GM21390 (cell line): ENCODE results near the gene RGS18.
"Not testable (repeated sequence)": the region's sequence is repeated elsewhere in the genome, so short reads cannot be mapped to it uniquely, and the experiment has no call there.

Source experiments
- ATAC-seq: cut with Tn5 transposase; IDR thresholded peaks from one replicate; pipeline ENCODE4 v1.9.1; 2021; ENCODE audit not compliant: unreplicated experiment

The RGS18 gene

DNA sequence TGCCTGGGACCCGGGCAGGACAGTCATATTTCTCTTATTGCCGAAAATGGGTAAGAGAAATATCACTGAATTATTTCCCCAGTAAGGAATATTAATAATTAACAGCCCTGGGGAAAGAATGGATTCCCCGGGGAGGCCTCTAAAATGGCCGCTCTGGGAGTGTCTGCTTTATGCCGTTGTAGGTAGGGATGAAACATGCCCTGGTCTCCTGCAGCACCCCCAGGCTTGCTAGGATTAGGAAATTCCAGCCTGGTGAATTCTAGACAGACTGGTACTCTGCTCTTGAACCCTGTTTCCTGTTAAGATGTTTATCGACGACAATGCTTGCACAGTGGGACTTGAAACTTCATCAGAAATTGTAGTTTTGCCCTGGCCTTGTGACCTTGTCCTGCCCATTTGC, 6.7 kb downstream of the RGS18 start:
- ATAC-seq, result not testable (repeated sequence)

DNA sequence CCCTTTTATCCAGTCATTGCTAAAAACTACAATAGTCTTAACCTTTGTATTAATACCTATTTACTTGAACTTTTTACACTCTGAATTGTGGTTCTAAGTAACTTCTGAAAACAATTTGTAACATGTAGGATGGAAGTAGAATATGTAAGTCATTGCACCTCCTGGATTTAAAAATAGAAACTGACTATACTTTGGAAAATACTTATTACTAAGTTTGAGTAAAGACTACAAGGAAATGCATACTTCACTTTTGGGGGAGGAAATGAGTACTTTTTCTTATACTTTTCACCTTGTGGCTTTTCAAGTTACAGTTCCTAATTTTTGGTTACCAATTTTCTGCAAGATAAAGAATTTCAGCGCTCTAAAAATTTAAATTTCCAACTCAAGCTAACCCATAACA, 8.7 kb downstream of the RGS18 start:
- no peak for ATAC-seq

DNA sequence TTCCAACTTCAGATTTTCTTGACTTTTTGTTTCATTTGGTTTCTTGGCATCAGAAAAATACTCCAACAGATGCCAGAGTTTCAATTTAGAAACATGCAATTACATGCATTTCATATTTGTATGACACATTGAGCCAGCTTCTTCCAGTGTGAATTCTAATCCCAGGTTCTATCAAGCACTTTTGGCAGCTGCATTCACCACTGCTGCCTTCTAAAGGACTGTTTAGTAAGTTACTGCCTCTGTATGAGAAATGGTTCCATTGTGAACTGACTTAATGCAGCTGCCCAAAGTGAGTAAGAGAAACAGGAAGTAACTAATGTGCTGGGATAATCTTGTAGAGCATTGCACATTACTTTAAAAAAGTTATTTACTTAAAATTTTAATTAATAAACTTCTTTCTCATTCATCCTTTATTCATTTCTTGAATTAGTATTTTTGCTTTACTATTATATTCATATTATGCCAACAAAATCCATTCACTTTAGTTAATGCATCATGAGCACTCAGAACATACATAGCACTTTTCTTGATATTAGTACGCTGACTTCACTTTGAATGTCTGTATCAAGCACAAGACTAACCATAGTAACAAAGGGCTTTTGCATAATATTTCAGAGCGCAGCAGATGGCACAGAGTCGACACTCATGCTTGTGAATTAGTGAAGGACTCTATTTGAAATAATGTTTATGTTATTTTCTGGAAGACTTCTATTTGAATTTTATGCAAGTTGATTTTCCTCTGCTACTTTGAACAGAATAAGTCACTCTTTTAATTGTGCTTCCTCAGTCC, 9.8 kb downstream of the RGS18 start:
- ATAC-seq, result no peak

GRCh38 chr1:192168964-192169363, 10.7 kb downstream of the RGS18 start:
- ATAC-seq, result no peak

DNA sequence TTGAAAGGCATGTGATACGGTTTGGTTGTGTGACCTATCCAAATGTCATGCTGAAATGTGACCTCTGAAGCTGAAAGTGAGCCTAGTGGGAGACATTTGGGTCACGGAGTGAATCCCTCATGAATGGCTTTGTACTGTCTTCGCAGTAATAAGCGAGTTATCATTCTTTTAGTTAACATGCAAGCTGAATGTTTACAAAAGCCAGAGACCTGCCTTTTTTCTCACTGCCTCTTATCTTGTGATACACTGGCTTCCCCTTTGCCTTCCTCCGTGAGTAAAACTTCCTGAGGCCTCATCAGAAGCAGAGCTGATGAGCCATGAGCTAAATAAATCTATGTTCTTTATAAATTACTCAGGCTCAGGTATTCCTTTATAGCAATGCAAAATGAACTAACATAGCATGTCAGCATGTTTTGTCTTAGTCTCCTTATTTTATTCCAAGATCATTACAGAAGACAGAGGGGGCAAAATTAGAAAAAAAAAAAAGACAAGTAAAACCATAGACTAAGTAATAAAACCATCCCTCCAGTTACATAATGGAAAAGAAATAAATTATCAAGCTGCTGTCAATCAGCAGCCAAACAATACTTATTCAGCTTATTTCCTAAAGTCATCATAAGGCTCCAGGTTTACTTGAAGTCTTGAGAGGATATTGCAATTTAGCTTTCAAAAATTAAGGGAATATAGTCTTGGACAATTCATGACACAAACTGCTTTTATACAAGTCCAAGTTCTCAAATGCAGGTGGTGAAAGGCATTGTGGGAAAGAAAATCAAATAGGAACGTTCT, 12.1 kb downstream of the RGS18 start:
- no peak for ATAC-seq

DNA sequence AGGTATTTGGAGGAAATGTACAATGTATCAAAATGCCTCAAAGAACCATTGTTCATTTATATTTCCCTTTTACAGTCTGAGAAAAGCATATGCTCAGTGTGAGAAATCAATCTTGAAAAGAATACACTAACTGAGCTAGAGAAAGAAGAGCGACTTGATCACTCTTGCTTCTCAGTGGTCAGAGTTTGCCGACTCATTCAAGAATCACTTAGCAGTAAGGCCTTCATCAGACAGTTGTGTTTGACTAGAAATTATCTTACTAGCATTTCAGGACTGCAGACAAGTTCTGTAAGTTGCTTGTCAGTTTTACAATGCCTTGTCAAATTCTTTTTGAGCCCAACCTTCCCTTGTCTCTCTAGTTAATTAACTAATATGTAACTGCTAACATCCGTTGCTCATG, 12.9 kb downstream of the RGS18 start:
- ATAC-seq, result no peak

- no peak for ATAC-seq
Observed at GRCh38 chr1:192175971-192176370, 17.7 kb downstream of the RGS18 start.

GRCh38 chr1:192183788-192184187, 25.5 kb downstream of the RGS18 start:
- ATAC-seq, result no peak

GRCh38 chr1:192186197-192186596, 27.9 kb downstream of the RGS18 start:
- no peak for ATAC-seq

DNA sequence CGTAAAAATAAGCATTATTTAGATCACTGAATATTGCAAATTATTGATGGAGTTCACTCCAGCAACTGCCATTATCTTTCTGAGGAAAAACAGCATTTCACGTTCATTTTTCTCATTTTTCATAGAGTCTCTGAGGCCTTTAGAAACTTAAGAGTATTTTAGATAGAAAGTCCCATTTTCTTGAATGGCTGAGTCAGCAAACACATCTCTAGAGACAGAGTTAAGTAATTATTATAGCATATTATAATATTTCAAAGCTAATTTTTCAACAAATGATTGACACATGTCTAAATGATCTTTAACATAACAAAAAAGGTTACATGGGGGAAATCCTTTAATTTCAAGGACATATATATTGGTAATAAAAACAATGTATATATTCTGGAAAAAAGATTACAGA, 31.8 kb downstream of the RGS18 start:
- no peak for ATAC-seq

GRCh38 chr1:192201303-192201702, 43.0 kb downstream of the RGS18 start:
- ATAC-seq, result no peak

GRCh38 chr1:192224396-192224795, 66.1 kb downstream of the RGS18 start:
- ATAC-seq, result no peak

- no peak for ATAC-seq
Observed at GRCh38 chr1:192224846-192225245, 66.6 kb downstream of the RGS18 start.

DNA sequence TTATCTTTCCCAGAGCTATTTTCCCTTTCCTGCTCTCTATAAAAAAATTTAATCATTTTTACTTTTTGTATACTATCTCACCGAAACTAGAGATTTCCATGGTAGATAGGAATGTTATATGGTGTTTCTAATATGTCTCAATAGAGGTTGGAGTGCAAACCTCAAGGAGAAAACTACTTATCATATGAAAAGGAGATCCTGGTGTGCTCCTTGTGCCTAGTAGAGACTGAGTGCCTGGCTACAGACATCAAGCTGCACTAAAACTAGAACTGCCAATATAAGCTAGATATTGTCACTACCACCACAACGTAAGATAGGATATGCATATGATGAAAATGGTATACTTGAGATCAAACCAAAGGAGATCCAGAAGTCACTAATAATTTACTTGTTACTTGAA, 67.0 kb downstream of the RGS18 start:
- no peak for ATAC-seq

DNA sequence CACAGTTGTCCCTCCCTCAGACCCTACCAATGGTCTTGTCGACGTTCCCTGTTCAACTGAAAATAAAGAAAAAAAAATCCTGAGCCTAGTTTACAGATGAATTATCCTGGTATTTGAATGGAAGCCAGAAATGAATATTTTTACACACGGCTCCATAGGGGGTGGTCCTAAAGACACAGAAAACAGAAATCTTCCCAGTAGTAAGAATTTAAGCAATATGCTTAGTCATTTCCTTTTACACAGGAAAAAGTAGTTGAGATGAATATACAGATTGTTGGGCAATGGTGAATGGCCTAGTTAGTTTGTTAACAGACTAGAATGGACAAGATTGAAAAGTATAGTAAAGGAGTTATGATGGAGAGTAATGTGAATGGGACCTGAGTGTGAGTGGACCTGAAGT, 67.4 kb downstream of the RGS18 start:
- ATAC-seq, result no peak

GRCh38 chr1:192227330-192227729, 69.1 kb downstream of the RGS18 start:
- ATAC-seq, result no peak

DNA sequence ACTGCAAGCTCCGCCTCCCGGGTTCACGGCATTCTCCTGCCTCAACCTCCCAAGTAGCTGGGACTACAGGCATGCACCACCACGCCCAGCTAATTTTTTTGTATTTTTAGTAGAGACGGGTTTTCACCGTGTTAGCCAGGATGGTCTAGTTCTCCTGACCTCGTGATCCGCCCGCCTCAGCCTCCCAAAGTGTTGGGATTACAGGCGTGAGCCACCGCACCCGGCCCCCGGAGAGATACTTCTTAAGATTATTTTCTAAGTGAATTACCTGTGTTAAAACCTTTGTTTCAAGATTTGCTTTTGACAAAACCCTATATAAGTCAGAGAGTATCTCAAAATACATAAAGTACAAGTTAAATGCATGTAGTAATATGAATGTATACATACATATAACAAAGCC, 69.7 kb downstream of the RGS18 start:
- ATAC-seq, result not testable (repeated sequence)

DNA sequence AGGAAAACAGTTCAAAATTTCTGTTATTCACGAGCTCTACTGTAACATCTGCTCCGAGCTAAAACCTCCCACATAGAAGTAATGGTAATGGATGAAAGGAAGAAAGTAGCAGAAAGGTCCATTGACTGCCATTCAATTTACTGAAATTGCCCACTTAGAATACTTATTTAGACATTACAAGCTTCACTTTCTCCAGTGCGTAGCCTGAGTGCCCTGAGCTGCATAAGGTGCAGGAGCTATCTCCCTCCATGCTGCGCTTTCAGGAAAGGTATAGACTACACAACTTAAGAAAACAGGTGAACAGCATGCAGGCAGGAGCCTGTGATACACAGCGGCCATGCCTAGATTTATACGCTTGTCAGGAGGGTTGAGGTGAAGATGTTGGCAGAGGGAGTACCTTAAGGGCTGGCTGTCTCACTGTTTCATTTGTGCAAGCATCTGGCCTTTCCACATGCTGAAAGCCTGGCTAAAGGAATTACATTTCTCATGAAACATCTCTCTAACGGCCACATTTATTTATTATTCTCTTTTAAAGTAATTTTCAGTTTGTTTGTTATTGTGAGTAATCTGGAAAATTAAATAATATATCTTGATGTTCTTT, 74.7 kb downstream of the RGS18 start:
- no peak for ATAC-seq

GRCh38 chr1:192235127-192235526, 76.9 kb downstream of the RGS18 start:
- ATAC-seq, result no peak
